Measurements from ENCODE around the gene FAM170A.

- no peak for TF ChIP-seq CTCF (conservative IDR thresholded peaks at IDR 0.05; ENCODE audit: low read depth, low read length)
- TF ChIP-seq EZH2 (IDR thresholded peaks at IDR 0.05; ENCODE audit: low read length, unreplicated experiment): no peak
Measured at GRCh38 chr5:119682372-119682771, 53.0 kb downstream of the FAM170A start.
